Measurements from ENCODE around the gene EFCAB9.

Gene EFCAB9

GRCh38 chr5:172245046-172245445 is 51.1 kb downstream of the EFCAB9 start:
- no peak for DNase-seq

DNA sequence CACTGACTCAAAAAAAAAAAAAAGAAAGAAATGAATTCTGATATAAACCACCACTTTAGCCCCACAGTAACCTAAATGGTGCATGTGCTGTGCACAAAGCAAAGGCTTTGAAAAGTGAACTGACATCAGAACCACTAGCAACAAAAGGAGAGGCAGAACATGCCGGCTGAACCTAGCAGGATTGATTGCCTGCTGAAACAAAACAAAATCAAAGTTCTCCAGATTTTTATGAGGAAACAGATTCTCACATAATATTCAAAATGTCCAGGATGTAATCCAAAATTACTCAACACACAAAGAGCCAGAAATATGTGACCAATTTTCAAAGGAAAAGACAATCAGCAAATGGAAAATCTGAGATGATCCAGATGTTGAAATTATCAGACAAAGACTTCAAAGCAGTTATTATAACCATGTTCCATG is 51.7 kb downstream of the EFCAB9 start:
- no peak for DNase-seq

DNA sequence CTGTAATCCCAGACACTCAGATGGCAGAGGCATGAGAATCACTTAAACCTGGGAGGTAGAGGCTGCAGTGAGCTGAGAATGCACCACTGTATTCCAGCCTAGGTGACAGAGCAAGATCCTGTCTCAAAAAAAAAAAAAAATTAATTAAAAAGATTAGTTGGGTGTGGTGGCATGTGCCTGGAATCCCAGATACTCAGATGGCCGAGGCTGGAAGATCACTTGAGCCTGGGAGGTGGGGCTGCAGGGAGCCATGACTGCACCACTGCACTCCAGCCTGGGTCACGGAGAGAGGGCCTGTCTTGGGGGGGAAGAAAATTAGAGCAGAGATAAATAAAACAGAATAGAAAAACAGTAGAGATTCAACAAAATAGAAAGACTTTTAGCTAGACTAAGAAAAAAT is 54.7 kb downstream of the EFCAB9 start:
- no peak for DNase-seq

- DNase-seq, result no peak
These were observed 57.4 kb downstream of the EFCAB9 start for GRCh38 chr5:172251419-172251818.

DNA sequence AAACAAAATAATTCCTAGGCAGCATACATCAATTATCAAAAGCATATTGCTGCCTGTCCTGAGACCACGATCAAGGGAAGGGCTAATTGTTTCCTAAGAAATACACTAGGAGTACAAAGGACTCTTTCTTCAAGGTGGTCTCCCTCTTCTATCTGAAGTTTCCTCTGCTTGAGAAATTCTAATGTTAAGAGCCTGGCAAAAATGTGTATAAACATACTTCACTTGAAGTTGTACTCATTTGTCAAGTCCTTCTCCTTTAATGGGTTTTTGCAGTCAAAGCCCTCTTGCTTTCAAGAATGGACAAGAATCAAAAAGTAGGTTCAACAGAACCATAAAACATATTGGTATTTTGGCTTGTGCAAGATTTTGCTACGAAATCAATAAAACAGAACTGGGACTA is 58.5 kb downstream of the EFCAB9 start:
- no peak for DNase-seq

Data from SHP77 (cell line).